Glomerular endothelial cell (primary cell): ENCODE measurements around the gene ALPK3. TPM values are rescaled to one million over a fixed set of nuclear protein-coding genes. Genes with fewer than 3 reads are reported as not detected.

ENCODE experiments used
- DNase-seq: peaks from one replicate; pipeline ENCODE4 v3.0.0-alpha.2; 2011; ENCODE audit warnings: low read depth, low spot score; ENCODE audit errors: extremely low read depth
- total RNA-seq: library from RNA; depleted of rRNA; stranded (reverse); fragments of >200 nt; gene quantifications from 2 replicates; pipeline ENCODE4 v1.2.3, GENCODE V29; 2015

The ALPK3 gene
- total RNA-seq, result 68.4 and 91.5 TPM in 2 replicates

DNA sequence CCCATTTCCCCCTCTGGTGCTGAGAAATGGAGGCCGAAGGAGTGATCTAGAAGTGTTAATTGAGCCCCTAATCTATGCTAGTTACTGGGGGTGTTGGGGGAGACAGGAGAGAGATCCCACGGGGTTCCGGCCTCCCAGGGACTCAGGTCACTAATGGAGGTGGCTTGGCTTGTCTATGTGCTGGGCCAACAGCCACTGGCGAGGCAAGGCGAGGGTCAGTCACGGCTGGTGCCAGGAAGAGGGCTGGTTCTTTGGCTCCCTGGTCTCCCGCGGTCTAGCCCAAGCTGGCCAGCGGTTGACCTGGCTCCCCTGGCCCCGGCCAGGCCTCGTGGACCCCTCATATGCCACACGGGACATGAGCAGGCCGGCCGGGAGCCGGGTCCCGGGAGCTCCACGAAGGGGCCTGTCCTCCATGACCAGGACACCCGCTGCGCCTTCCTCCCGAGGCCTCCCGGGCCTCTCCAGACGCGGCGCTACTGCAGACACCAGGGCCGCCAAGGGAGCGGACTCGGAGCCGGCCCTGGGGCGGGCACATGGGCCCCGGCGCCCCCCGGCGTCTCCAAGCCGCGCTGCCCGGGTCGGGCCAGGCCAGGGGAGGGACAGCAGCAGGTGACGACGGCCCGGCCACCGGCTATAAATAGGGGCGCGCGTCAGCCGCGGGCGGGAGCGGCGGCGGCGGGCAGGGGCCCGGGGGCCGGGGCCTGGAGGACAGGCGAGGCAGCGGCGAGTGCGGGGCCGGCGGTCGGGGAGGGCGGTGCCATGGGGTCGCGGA, at the start of gene ALPK3:
TSS of gene ALPK3 (plus strand) at position 663 of the 772 bp plus-strand sequence. CDS start at position 760, 97 bp downstream.
- no peak for DNase-seq

DNA sequence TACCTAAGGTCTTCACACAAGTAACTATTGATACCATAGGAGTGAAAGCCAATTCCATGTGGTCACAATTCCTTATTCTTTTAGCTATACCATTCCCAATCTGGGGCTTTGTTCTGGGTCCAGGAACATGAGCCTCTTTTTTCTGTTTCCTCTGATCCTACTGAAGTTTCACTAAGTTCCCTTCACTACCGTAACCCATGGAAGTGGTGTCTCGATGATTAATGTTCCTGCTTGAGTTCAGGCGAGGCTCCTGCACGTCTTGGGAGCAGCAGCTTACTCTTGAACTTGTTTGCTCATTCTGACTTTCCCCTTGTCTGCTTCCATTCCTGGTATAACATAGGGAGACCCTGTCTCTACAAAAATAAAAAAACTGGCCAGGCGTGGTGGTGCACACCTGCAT, 45.1 kb upstream of the ALPK3 start:
- no peak for DNase-seq

- DNase-seq, result no peak
These were observed 44.7 kb upstream of the ALPK3 start for GRCh38 chr15:84772467-84772866.

- DNase-seq, result no peak
These were observed 43.4 kb upstream of the ALPK3 start for GRCh38 chr15:84773716-84774115.

DNA sequence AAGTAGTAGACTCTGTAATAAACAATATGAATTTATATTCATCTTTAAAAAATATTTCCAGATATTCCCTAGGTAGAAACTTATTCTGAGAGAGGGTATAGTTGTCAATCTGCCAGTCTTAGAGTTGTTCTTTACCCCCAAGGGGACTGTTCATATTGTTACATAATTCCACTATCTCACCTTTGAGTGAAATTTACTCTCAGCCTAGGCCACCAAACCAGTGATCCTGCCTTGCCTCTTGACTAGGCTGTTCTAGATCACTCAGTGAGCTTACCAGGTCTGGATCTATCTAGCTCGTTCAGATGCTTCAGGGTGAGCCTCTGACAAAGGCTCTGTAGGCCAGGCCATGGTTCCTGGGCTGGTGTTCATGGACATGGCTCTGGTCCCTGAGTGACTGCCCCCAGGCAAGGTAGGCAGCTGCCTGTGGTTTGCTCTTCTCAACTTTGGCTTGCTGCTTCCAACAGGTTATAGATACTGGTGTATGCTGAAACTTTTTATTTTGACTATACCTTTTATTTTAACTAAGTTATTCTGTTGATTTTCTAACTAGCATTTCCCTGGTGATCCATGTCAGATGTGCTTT, 41.2 kb upstream of the ALPK3 start:
- DNase-seq, result no peak

- DNase-seq, result no peak
These were observed 39.0 kb upstream of the ALPK3 start for GRCh38 chr15:84778194-84778593.

DNA sequence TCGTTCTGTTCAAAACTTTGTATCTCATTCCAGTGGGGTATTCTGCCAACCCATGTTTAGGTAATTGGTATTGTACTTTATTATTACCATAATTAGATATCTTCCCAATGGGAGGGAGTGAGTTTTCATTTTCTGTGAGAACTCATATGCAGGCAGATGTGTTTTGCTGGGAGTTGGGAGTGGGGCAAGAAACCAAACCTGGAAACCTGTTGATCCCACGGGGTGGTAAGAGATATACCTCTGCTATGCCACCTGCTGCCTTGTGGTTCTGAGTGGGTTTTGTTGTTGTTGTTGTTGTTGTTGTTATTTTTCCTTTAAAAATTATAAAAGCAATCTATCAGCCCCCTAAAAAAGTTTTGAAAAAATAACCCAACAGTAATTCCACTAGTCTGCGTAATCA, 36.7 kb upstream of the ALPK3 start:
- no peak for DNase-seq

- DNase-seq, result no peak
These were observed 35.7 kb upstream of the ALPK3 start for GRCh38 chr15:84781495-84781894.

DNA sequence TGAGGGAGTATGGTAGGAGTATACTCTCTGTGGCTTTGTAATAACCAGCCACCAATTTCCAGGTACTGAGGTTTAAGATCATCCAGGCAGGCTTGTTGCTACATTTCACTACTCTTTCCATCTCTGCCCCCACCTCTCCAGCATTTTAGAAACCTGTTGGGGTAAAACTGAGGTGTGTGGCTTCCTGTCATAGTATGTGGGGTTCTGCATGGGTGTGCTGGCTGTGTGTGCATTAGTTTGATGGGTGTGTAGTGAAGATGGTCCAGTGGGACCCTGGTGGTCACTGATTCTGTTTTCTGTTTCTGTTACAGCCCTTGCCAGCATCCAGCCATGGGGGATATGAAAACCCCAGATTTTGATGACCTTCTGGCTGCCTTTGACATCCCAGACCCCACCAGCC, 34.8 kb upstream of the ALPK3 start:
- no peak for DNase-seq

DNA sequence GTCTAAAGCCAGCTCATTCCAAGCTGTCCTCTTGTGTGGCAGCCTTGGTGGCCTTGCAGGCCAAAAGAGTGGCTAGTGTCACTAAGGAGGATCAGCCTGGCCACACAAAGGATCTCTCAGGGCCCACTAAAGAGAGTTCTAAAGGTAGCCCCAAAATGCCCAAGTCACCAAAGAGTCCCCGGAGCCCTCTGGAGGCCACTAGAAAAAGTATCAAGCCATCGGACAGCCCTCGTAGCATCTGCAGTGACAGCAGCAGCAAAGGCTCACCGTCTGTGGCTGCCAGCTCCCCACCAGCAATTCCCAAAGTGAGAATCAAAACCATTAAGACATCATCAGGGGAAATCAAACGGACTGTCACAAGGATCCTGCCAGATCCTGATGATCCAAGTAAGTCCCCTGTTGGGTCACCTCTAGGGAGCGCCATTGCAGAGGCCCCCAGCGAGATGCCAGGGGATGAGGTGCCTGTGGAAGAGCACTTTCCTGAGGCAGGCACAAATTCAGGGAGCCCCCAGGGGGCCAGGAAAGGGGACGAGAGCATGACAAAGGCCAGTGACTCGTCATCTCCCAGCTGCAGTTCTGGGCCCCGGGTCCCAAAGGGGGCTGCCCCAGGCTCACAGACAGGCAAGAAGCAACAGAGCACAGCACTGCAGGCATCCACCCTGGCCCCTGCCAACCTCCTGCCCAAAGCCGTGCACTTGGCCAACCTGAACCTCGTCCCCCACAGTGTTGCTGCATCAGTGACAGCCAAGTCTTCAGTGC, 33.5 kb upstream of the ALPK3 start:
- no peak for DNase-seq

DNA sequence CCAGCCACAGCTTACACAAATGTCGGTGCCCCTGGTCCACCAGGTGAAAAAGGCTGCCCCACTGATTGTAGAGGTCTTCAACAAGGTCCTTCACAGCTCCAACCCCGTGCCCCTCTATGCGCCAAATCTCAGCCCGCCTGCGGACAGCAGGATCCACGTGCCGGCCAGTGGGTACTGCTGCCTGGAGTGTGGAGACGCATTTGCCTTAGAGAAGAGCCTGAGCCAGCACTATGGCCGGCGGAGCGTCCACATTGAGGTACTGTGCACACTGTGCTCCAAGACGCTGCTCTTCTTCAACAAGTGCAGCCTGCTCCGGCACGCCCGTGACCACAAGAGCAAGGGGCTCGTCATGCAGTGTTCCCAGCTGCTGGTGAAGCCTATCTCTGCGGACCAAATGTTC, 32.9 kb upstream of the ALPK3 start:
- DNase-seq, result no peak

GRCh38 chr15:84785053-84785452, 32.1 kb upstream of the ALPK3 start:
- DNase-seq, result no peak

DNA sequence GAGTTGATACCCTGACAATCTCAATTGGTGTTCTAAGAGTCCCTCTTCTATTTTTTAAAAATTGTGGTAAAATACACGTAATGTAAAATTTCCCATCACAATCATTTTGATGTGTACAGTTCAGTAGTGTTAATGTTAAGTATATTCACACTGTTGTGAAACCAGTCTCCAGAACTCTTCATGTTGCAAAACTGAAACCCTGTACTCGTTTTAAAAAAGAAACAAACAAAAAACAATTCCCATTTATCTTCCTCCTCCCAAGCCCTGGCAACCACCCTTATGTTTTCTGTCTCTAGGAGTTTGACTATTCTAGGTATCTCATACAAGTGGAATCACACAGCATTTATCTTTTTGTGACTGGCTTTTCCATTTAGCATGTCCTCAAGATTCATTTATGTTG, 28.7 kb upstream of the ALPK3 start:
- no peak for DNase-seq

- no peak for DNase-seq
These were observed 27.4 kb upstream of the ALPK3 start for GRCh38 chr15:84789762-84790161.

DNA sequence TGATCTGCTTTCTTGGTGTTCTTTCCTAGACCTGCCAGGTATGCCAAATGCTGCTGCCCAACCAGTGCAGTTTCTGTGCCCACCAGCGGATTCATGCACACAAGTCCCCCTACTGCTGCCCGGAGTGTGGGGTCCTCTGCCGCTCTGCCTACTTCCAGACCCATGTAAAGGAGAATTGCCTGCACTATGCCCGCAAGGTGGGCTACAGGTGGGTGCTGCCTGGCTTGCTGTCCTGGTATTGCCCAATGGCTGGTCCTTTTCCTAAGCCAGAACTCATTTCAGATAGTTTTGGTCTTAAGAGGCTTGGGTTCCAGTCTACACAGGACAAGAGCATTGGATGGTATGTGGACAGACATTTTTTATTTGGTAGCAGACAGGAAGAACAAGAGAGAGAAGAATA, 26.5 kb upstream of the ALPK3 start:
- no peak for DNase-seq

- no peak for DNase-seq
These were observed 25.4 kb upstream of the ALPK3 start for GRCh38 chr15:84791763-84792162.

GRCh38 chr15:84793431-84794161, 23.6 kb upstream of the ALPK3 start:
- DNase-seq, result no peak

GRCh38 chr15:84794162-84794547, 23.0 kb upstream of the ALPK3 start:
- no peak for DNase-seq

DNA sequence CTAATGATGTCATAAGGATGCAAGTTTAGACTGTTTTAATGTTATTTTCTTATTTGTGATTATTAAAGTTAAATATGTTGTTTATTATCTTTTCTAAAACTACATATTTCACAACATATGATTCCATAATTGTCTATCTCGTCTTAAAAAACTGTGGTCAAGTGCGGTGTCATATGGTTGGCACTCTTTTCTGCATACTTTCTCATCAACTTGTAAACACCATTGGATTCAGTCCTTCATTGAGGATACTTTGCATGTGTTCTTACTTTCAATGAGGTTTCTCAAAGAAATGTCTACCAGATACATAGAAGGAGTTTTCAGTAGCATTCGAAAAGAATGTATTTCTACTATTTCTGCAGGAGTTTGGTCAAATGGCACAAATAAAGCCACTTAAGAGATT, 22.0 kb upstream of the ALPK3 start:
- DNase-seq, result no peak

DNA sequence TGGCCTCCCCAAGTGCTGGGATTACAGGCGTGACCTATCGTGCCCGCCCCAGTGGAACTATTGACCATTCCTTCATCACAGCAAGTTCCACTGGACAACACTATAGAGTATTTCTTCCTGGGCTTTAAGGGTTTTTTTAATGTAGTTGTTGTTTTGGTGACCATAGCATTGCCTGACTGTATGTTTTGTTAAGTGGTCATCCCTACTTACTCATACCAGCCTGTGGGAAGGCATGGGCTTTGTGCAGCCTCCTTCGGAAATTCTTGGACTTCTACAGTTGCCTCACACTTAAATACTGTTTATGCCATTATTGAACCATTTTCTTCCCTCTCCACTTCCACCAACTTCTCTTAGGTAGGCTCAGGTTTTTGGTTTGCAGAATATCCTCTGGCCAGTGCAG, 19.9 kb upstream of the ALPK3 start:
- DNase-seq, result no peak

- DNase-seq, result no peak
These were observed 19.4 kb upstream of the ALPK3 start for GRCh38 chr15:84797801-84798200.
